GM19463 (cell line): ENCODE data around the gene KCNQ4.

Experiments used
- ATAC-seq: cut with Tn5 transposase; IDR thresholded peaks from one replicate; pipeline ENCODE4 v1.9.1; 2021; ENCODE audit warnings: mild to moderate bottlenecking, moderate library complexity; ENCODE audit not compliant: unreplicated experiment

Gene KCNQ4

GRCh38 chr1:40794974-40795715, 11.6 kb downstream of the KCNQ4 start:
- ATAC-seq: no peak

DNA sequence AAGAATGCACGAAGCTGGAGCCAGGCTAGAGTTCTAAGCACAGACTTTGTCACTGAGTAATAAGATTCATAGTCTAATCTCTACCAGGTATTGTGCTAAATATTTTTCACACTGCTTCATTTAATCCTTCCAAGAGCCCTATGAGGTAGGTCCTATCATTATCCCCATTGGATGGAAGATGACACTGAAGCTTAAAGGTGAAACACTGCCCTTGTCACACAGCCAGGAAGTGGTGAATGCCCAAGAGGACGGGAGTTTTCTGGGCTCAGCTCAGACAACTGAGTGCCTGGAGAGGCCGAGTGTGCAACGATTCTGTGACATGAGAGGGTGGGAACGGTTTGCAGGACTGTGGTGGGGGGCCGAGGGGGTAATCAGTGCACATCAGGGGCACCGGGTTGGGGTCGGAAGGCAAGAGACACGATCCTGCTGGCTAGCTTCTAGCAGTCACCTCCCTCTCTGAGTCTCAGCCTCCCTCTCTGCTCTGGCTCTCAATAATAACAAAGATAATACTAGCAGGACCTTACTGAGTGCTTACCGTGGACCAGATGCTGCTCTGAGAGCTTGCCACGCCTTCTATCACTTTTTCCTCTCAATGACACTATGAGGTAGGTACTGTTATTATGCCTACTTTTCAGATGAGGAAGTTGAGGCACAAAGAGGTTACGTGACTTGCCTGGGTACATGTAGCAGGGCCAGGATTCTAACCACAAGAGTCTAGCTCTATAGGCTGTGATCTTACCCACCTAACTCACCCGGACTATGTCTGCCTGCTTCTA, 12.4 kb downstream of the KCNQ4 start:
- peak; percentile 47 for ATAC-seq

- no peak for ATAC-seq
Measured at GRCh38 chr1:40796939-40797667, 13.5 kb downstream of the KCNQ4 start.

DNA sequence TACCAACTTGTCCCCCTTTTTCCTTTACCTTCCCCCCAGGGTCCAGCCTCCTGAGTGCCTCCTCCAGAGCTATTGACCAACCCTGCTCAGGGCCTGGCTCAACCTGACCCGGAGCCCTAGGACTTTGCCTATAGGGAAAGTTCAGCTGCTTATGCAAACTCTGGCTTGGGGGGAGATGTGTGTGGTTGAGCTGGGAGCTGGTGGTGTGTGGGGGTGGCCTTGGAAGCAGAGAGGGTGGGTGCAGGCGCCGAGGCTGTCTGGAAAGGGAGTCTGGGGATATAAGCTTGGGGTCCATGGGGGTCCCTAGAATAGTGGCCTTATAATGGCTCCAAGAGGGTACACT, 14.1 kb downstream of the KCNQ4 start:
- ATAC-seq: no peak

DNA sequence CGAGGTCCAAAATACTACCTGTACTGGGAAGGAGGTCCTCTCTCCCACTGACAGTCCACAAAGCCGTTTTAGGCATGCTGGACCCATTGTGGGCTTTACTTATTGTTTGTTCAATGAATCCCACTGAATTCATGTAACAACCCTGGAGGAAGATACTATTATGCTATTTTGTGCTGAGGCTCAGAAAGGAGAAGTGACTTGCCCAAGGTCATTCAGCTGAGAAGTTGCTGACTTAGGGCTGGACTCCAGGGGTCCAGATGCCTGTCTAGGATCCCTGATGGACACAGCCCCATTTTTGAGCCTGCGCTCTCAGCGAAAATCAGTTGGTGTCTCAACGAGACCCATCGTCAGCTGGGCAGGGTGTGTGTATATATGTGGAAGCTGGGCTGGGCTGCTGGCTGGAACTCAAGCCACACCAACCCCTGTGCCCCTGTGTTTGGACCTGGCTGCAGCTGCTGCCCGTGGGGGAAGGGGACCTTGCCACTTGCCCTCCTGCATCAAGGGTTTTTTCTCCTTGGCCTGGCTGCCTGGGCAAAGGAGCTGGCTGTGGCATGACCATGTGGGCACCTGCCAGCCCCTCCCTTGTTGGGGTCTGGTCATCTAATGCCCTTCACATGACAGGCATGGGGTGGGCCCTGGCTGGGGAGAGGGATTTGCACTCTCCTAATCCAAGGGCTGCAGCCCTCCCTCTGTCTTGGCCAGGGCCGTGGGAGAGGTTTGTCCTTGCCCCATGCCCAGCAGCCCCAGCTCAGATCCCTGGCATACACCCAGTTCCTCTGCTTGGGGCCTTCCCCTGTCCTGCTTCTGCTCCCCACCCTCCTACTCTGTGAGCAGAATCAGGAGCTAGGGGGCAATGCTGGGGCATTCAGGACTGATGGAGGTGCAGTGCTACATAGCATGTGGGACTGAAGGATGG, 15.0 kb downstream of the KCNQ4 start:
- no peak for ATAC-seq

DNA sequence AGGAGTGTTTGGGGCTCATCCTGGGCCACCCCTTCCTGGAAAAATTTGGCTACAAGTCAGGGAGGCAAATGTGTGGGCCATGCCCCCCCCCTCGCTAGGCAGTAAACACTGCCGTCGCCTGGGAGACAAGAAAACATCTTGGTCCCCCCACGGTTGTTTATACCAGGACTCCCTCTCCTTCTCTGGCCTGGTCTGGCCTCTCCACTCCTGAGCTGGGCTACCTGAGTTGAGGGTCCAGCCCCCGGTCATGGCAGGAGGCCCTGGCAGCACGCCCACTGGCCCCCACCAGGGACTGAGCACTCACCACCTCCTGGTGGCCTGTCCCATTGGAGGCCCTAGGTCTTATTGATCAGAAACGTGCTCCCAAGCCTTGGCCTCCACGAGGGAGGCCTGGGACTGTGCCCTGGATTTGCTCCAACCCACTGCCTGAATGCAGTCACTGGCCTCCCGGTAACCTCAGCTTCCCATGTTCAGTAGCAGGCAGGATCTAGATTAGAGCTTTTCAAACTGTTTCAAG, 15.8 kb downstream of the KCNQ4 start:
- ATAC-seq: no peak

GRCh38 chr1:40801742-40802077, 18.1 kb downstream of the KCNQ4 start:
- no peak for ATAC-seq

- ATAC-seq: peak; percentile 62
Measured at GRCh38 chr1:40802078-40802741, 18.6 kb downstream of the KCNQ4 start.

GRCh38 chr1:40802742-40803113, 19.1 kb downstream of the KCNQ4 start:
- ATAC-seq: no peak

DNA sequence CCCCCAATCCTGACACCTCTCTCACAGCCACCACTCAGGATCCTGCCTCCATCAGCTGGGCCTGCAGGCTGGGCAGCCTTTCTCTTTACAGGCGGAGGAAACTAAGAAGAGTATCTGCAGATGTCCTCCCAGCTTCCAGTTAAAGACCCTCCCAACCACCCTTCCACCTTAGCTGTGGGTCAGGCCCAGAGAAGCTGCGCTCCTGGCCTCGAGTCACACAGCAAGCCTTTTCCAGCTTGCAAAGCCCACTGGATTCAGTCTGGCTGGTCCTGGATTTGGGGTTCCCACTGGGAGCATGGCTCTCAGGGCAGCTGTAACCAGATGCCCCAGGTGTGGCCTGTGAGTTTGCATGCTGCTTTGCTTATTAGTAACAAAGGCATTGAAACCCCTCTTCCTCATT, 19.9 kb downstream of the KCNQ4 start:
- ATAC-seq: no peak

GRCh38 chr1:40803902-40804301, 20.3 kb downstream of the KCNQ4 start:
- ATAC-seq: no peak

DNA sequence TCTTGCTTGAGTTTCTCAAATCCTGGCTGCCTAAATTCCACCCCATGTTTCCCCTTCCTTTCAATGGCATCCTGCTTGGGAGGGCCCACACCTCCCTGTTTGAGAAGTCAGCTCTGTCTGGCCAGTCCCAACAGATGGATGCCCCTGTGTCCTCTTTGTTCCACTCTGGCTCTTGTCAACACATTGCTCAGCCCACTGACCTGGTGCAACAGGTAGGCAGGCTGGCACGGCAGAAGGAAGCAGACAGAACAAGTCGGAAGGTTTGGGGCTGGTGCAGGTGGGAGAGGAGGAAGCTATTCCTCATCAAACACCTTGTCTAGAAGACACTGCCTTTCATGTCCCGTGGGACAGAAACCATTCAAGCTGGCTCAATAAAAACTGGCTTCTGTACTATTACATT, 22.7 kb downstream of the KCNQ4 start:
- ATAC-seq: no peak

- no peak for ATAC-seq
Measured at GRCh38 chr1:40806731-40807695, 23.4 kb downstream of the KCNQ4 start.

DNA sequence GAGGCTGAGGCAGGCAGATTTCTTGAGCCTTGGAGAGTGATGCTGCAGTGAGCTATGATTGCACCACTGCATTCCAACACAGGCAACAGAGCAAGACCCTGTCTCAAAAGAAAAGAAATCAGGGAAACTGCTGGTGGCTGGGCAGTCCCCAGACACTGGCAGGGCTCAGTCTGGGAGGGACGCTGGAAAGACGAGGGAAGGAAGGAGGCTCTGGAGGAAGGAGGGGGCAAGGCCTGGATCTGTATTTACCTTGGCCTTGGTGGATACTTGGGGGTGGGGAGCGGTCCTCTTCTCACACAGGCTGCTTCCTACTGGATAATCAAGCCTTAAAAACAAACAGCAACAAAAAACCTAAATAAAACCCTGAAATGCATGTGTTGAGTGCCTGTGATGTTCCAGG, 24.4 kb downstream of the KCNQ4 start:
- ATAC-seq: no peak

DNA sequence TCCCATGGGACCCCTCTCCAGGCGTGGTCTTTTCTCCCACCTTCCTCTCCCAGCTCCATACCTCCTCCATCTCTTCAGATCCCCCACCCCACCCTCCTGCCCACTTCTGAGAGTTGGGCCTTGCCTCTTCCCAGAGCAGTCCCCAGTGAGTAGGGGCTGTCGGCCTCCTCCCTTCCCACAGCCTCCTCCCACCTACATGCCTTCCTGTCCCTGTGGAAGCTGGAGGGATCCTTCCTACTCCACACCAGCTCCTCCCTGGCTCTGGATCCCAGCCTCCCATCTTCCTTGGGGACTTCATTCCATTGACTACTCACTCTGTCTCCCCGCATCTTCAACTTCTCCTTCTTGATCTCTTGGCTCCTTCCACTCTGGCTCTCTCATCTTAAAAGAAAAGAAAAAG, 24.9 kb downstream of the KCNQ4 start:
- no peak for ATAC-seq

GRCh38 chr1:40808909-40809308, 25.3 kb downstream of the KCNQ4 start:
- no peak for ATAC-seq

DNA sequence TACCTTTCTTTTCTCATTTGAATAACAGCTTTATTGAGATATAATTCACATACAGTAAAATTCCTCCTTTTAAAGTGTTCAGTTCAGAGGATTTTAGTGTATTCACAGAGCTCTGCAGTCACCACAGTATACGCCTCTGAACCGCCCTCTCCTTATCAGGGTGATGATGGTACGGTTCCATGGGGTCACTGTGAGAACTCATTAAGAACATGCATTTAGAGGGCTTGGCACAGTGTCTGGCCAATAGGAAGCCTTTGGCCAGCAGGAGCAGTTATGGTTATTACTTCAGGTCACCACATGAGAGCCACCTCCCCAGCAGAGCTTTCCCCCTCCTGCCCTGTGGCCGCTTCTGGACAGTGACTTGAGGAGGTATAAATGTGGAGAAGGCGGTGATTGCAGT, 27.3 kb downstream of the KCNQ4 start:
- no peak for ATAC-seq

GRCh38 chr1:40815420-40815819, 31.8 kb downstream of the KCNQ4 start:
- ATAC-seq: no peak

DNA sequence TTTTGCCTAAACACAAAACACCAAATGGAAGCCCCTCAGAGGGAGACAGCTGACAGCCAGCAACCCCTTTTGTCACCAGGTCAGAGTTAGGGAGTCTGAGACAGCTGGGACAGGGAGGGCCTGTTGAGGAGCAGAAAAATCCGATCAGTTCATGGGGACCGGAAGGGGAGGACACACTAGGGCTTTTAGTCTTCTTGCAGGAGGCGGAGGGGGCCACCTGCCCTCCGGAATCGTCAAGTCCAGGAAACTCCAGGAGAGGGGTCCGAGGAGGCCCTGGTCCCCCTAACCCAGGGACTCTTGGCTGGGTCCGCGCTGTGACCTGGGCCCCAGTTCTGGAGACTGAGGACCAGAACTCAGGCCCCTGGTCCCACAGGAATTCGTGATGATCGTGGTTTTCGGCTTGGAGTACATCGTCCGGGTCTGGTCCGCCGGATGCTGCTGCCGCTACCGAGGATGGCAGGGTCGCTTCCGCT, 34.2 kb downstream of the KCNQ4 start:
- no peak for ATAC-seq
